ENCODE data around the gene ROMO1. TPM values are rescaled to one million over a fixed set of nuclear protein-coding genes. Genes with fewer than 3 reads are reported as not detected.
"Not testable (repeated sequence)": the region's sequence is repeated elsewhere in the genome, so short reads cannot be mapped to it uniquely, and the experiment has no call there.

ROMO1 gene
- total and polyA plus RNA-seq, 2 of the 8 experiments (the other 6 are each of a cell fraction or from before 2014, with no cell fraction given) = 164 to 702 TPM

- TF ChIP-seq SIN3A (conservative IDR thresholded peaks at IDR 0.05 in 1 of 2, IDR thresholded peaks at IDR 0.05 in 1 of 2; ENCODE audit: low read depth in 1 of 2, low read length in 2 of 2) = no peak
- no peak for TF ChIP-seq SP4 (IDR thresholded peaks at IDR 0.05; ENCODE audit: low read length)
- TF ChIP-seq POLR2A (IDR thresholded peaks at IDR 0.05; ENCODE audit: control extremely low read depth in 1 of 2, low read depth in 2 of 2, low read length in 2 of 2) = no peak
- TF ChIP-seq GABPA (IDR thresholded peaks at IDR 0.05; ENCODE audit: borderline replicate concordance, insufficient read depth, low read length) = no peak
- TF ChIP-seq NANOG (IDR thresholded peaks at IDR 0.05; ENCODE audit: insufficient read depth, low read depth, low read length, poor library complexity, severe bottlenecking) = no peak
- TF ChIP-seq PHF8 (conservative IDR thresholded peaks at IDR 0.05; ENCODE audit: low read depth, low read length) = no peak
- TF ChIP-seq E2F6 (IDR thresholded peaks at IDR 0.05) = no peak
- no peak for TF ChIP-seq TAF7 (optimal IDR thresholded peaks at IDR 0.05; ENCODE audit: borderline replicate concordance, low read depth, low read length)
These were observed 12.5 kb downstream of the ROMO1 start (continued) for GRCh38 chr20:35711588-35712209.

- H3K4me2 ChIP-seq (ENCODE audit: insufficient read depth in 1 of 2, low read depth in 2 of 2, low read length in 2 of 2); H3K14ac ChIP-seq (ENCODE audit: insufficient read length); H3K27me3 ChIP-seq (replicated peaks in 1 of 4; ENCODE audit: control insufficient read depth in 3 of 4, extremely low read depth in 1 of 4, insufficient read depth in 3 of 4, low read length in 3 of 4); H2BK20ac ChIP-seq (ENCODE audit: low read length); H2AFZ ChIP-seq (ENCODE audit: low read length); H4K91ac ChIP-seq (replicated peaks; ENCODE audit: insufficient read length, low read length); H2BK12ac ChIP-seq (ENCODE audit: low read depth, low read length); H3K56ac ChIP-seq (replicated peaks; ENCODE audit: insufficient read length, low read depth, low read length); H3K9ac ChIP-seq (replicated peaks in 1 of 4; ENCODE audit: extremely low read depth in 1 of 4, low read depth in 3 of 4, low read length in 3 of 4); FAIRE-seq; H2AK5ac ChIP-seq (ENCODE audit: low read depth, low read length); H3K4me1 ChIP-seq (replicated peaks in 1 of 4; ENCODE audit: control insufficient read depth in 3 of 4, insufficient read depth in 4 of 4, low read length in 3 of 4); H2BK15ac ChIP-seq (ENCODE audit: low read length); H3K23ac ChIP-seq (ENCODE audit: insufficient read length); H3K23me2 ChIP-seq (ENCODE audit: low read depth, low read length); H3K27ac ChIP-seq (ENCODE audit: low read depth, low read length); H4K5ac ChIP-seq (ENCODE audit: insufficient read length, low read depth, low read length); H3K4me3 ChIP-seq (ENCODE audit: extremely low read depth in 1 of 4, insufficient read depth in 2 of 4, low read depth in 3 of 4, low read length in 4 of 4); H3K4ac ChIP-seq (replicated peaks; ENCODE audit: insufficient read length, low read depth, low read length); H3K9me3 ChIP-seq (ENCODE audit: insufficient read depth in 2 of 2, low read depth in 1 of 2, low read length in 1 of 2); H4K20me1 ChIP-seq (replicated peaks in 1 of 2; ENCODE audit: control insufficient read depth in 1 of 2, insufficient read depth in 2 of 2, low read length in 2 of 2); H4K8ac ChIP-seq (ENCODE audit: extremely low read depth, insufficient read depth, low read length); H3K79me1 ChIP-seq (ENCODE audit: low read depth, low read length); H2BK5ac ChIP-seq (ENCODE audit: low read depth, low read length); H2BK120ac ChIP-seq (replicated peaks; ENCODE audit: low read depth, low read length); H3K18ac ChIP-seq (ENCODE audit: extremely low read depth, low read length): not testable (repeated sequence)
- ChIA-PET POLR2A (ENCODE audit: partially characterized antibody) (interaction anchor here (1.1 to 45.3 kb wide), 4 partner anchors 5 to 55 kb away, joined by 3 to 2341 read pairs (median 1172); partner anchors contain the start of genes NFS1, RBM39 and ROMO1), CTCF (ENCODE audit: partially characterized antibody) (interaction anchor here (1.0 to 1.2 kb wide), 2 partner anchors 12 to 29 kb away, joined by 3 to 4 read pairs; partner anchors contain the start of gene RBM39)
- peaks cover 25 to 99% (median 84%) of the 10 kb centered on the region in 4 experiments for H3K36me3 ChIP-seq (ENCODE audit: control insufficient read depth in 2 of 4, insufficient read depth in 4 of 4, low read length in 3 of 4)
- DNase-seq (ENCODE audit: low read depth in 1 of 2, low spot score in 2 of 2) = peak in 1 of 2 experiments; percentile 38
- 97% methylated on average over 9 of the region's 9 CpGs; no CpG with 5 or more reads in 1 of the 2 experiments for WGBS, 2 experiments (ENCODE audit: extremely low coverage in 1 of 2, insufficient coverage in 1 of 2, insufficient read length in 1 of 2, insufficient replicate concordance in 2 of 2, low coverage in 1 of 2, low lambda C conversion rate in 2 of 2, missing lambda C conversion rate in 1 of 2)
- peaks cover 0 to 62% of the 10 kb centered on the region in 2 experiments; a peak in 2 of 4 replicates for H3K79me2 ChIP-seq (ENCODE audit: control insufficient read depth in 1 of 2, insufficient read depth in 2 of 2, low read length in 2 of 2)
These were observed 13.9 kb downstream of the ROMO1 start for GRCh38 chr20:35713120-35713519.
